Endothelial cell of umbilical vein (primary cell): Measurements from ENCODE around the gene TMEM239. TPM values are rescaled to one million over a fixed set of nuclear protein-coding genes. Genes with fewer than 3 reads are reported as not detected.

Experiments used
- BruUV-seq: library from RNA; stranded (reverse); fragments of 400-500 nt; replicated peaks from 2 replicates; lab custom pipeline; 2021; lab: Mats Ljungman, UMichigan
- CTCF ChIA-PET: fragments of 300-600, 350-600 bp; sonication (Branson Sonifier 250); formaldehyde crosslinking; loops from one replicate; lab custom pipeline; 2021; ENCODE audit warnings: antibody characterized with exemption, inconsistent platforms; lab: Charles Lee
- POLR2A ChIA-PET: fragments of 300-600, 350-600 bp; sonication (Branson Sonifier 250); formaldehyde crosslinking; loops from one replicate; lab custom pipeline; 2021; ENCODE audit warnings: antibody characterized with exemption, inconsistent platforms; lab: Charles Lee
- DNase-seq: peaks from one replicate; pipeline ENCODE4 v3.0.0-alpha.2; 2011; ENCODE audit warnings: low read depth, low spot score
- FAIRE-seq: peaks from 2 replicates; lab custom pipeline; 2011; peaks lifted over from hg19 to GRCh38; lab: Jason Lieb, UNC
- H2AFZ ChIP-seq: 2 replicates; pipeline ENCODE4 v1.6.0; 2012; ENCODE audit warnings: low read depth, low read length, control low read depth, inconsistent platforms
- H3K27ac ChIP-seq: 2 replicates; pipeline ENCODE4 v1.5.1; 2011; ENCODE audit warnings: low read depth, mild to moderate bottlenecking, control low read depth, low read length, moderate library complexity; ENCODE audit not compliant: insufficient read depth
- H3K27me3 ChIP-seq, 2 experiments: 2 replicates each; pipeline versions ENCODE4 v1.6.0 to v1.6.1; 2011; ENCODE audit warnings: low read length in 2 of 2, mixed read lengths in 1 of 2; ENCODE audit not compliant: control insufficient read depth in 2 of 2, insufficient read depth in 2 of 2
- H3K36me3 ChIP-seq, 2 experiments: 2 replicates in 1 of 2; 3 replicates in 1 of 2; pipeline ENCODE4 v1.5.1; 2011; ENCODE audit warnings: low read length in 2 of 2, mild to moderate bottlenecking in 1 of 2, moderate library complexity in 1 of 2; ENCODE audit not compliant: control insufficient read depth in 2 of 2, insufficient read depth in 2 of 2; ENCODE audit errors: extremely low read depth in 1 of 2
- H3K4me1 ChIP-seq: 3 replicates; pipeline ENCODE4 v1.5.1; 2011; ENCODE audit warnings: mild to moderate bottlenecking, low read length; ENCODE audit not compliant: control insufficient read depth, insufficient read depth; ENCODE audit errors: extremely low read depth
- H3K4me2 ChIP-seq: 2 replicates; pipeline ENCODE4 v1.6.1; 2011; ENCODE audit warnings: low read length, control low read depth, mixed read lengths; ENCODE audit not compliant: insufficient read depth
- H3K4me3 ChIP-seq, 3 experiments: fragments of 200-600 bp in 1 of 3; sonication (generic), shearing (Covaris generic) in 1 of 3; replicated peaks in 1 of 3; 2 replicates each; pipeline ENCODE4 v1.5.1; 2011 to 2016; ENCODE audit warnings: control low read depth in 3 of 3, low read length in 3 of 3, mild to moderate bottlenecking in 2 of 3, inconsistent platforms in 1 of 3, low read depth in 1 of 3, moderate library complexity in 1 of 3; ENCODE audit not compliant: insufficient read depth in 1 of 3
- H3K79me2 ChIP-seq: 2 replicates; pipeline ENCODE4 v1.6.0; 2012; ENCODE audit warnings: low read length, inconsistent platforms; ENCODE audit not compliant: control insufficient read depth, insufficient read depth
- H3K9ac ChIP-seq: replicated peaks from 2 replicates; pipeline ENCODE3; 2011; ENCODE audit warnings: low read length, control low read depth; ENCODE audit not compliant: insufficient read depth; ENCODE audit errors: extremely low read depth
- H3K9me1 ChIP-seq: replicated peaks from 3 replicates; pipeline ENCODE4 v1.6.0; 2011; ENCODE audit warnings: mild to moderate bottlenecking, low read length; ENCODE audit not compliant: control insufficient read depth, insufficient read depth; ENCODE audit errors: extremely low read depth
- H3K9me3 ChIP-seq: replicated peaks from 2 replicates; pipeline ENCODE4 v1.5.1; 2012; ENCODE audit warnings: low read length, inconsistent platforms; ENCODE audit not compliant: control insufficient read depth, insufficient read depth
- H4K20me1 ChIP-seq: replicated peaks from 2 replicates; pipeline ENCODE3; 2011; ENCODE audit warnings: mild to moderate bottlenecking, low read length; ENCODE audit not compliant: control insufficient read depth, insufficient read depth; ENCODE audit errors: extremely low read depth
- CTCF ChIP-seq, 2 donors: IDR thresholded peaks; 1 replicate in 1 of 2; 2 replicates in 1 of 2; pipeline ENCODE4 v1.5.1; 2011; ENCODE audit warnings: low read length in 2 of 2, mild to moderate bottlenecking in 2 of 2, moderate library complexity in 2 of 2, control low read depth in 1 of 2, inconsistent platforms in 1 of 2, low read depth in 1 of 2; ENCODE audit not compliant: insufficient read depth in 1 of 2; ENCODE audit errors: extremely low read depth in 1 of 2
- EZH2 ChIP-seq: IDR thresholded peaks from 2 replicates; pipeline ENCODE4 v1.6.1; 2012; ENCODE audit warnings: borderline replicate concordance, low read depth, mild to moderate bottlenecking, moderate library complexity, low read length, inconsistent platforms; ENCODE audit not compliant: severe bottlenecking
- FOS ChIP-seq: IDR thresholded peaks from 2 replicates; pipeline ENCODE4 v1.6.1; 2011; ENCODE audit warnings: mild to moderate bottlenecking, low read length, moderate library complexity, borderline replicate concordance; ENCODE audit not compliant: insufficient read depth
- GATA2 ChIP-seq: IDR thresholded peaks from 2 replicates; pipeline ENCODE4 v1.7.0; 2011; ENCODE audit warnings: low read depth, mild to moderate bottlenecking, moderate library complexity, mixed read lengths, low read length; ENCODE audit not compliant: insufficient read length, insufficient read depth
- JUN ChIP-seq: IDR thresholded peaks from 2 replicates; pipeline ENCODE4 v1.6.1; 2011; ENCODE audit warnings: borderline replicate concordance, low read depth; ENCODE audit not compliant: insufficient read length, insufficient read depth
- MAX ChIP-seq: IDR thresholded peaks from 2 replicates; pipeline ENCODE4 v1.6.1; 2011; ENCODE audit not compliant: insufficient read depth, insufficient read length
- MYC ChIP-seq: IDR thresholded peaks from one replicate; pipeline ENCODE4 v1.6.1; 2011; ENCODE audit warnings: mild to moderate bottlenecking, low read depth, low read length
- POLR2A ChIP-seq: IDR thresholded peaks from 2 replicates; pipeline ENCODE4 v1.6.1; 2012; ENCODE audit warnings: low read depth, mild to moderate bottlenecking, control low read depth, low read length
- POLR2AphosphoS5 ChIP-seq: IDR thresholded peaks from 2 replicates; pipeline ENCODE4 v1.6.1; 2012; ENCODE audit warnings: low read depth, mild to moderate bottlenecking, control low read depth, low read length, moderate library complexity; ENCODE audit not compliant: insufficient read depth
- dilution Hi-C: fragments of 300-500 bp; cut with MboI; formaldehyde crosslinking; loops from one replicate; pipeline ENCODE4 v1.15.0; 2019; ENCODE audit warnings: low sequenced_read_pairs; ENCODE audit not compliant: extremely low pct_ligation_motif_present
- intact Hi-C: fragments of 100-400 bp; cut with micrococcal nuclease; formaldehyde crosslinking; loops from one replicate; pipeline ENCODE4 v1.10.0; 2022
- polyA plus RNA-seq, 4 experiments: library from polyadenylated mRNA; depleted of rRNA in 3 of 4; stranded (reverse) in 3 of 4; unstranded in 1 of 4; fragments of >200 nt; gene quantifications; 2 replicates each; pipeline versions ENCODE4 v1.2.1 to v1.2.3, GENCODE V29; 2011 to 2012; ENCODE audit warnings: missing spikeins in 1 of 4
- total RNA-seq: library from RNA; stranded (reverse); gene quantifications from 2 replicates; pipeline ENCODE4 v1.2.3, GENCODE V29; 2021

The TMEM239 gene
- total and polyA plus RNA-seq, 2 donors (not counting 3 experiments of a cell fraction or from before 2014, with no cell fraction given): not detected

- DNase-seq (no peak), FAIRE-seq (no peak)
- no peaks in the 10 kb centered on the region for H4K20me1 ChIP-seq
- H3K4me1 ChIP-seq: no peaks in the 10 kb centered on the region
- H3K36me3 ChIP-seq: peaks cover 0 to 36% of the 10 kb centered on the region in 2 experiments
- H2AFZ ChIP-seq: no peak overlapping the region
- no TSS peak for BruUV-seq
- no peaks in the 10 kb centered on the region for H3K27me3 ChIP-seq
- intact Hi-C loops: no loop called here
- H3K4me3 ChIP-seq: no peak overlapping the region
- H3K79me2 ChIP-seq: no peaks in the 10 kb centered on the region
- H3K9me1 ChIP-seq: no peaks in the 10 kb centered on the region
- dilution Hi-C loops: no loop called here
- POLR2A ChIA-PET: no interaction called here
- H3K4me2 ChIP-seq: no peak overlapping the region
- no peak overlapping the region for H3K27ac ChIP-seq
- CTCF ChIA-PET: interaction anchor here (0.9 to 2.5 kb wide), 7 partner anchors 13 to 177 kb away, joined by 3 to 14 read pairs (median 4); no protein-coding TSS in a partner anchor
- TF ChIP-seq MAX: no peak
- TF ChIP-seq EZH2: no peak
- no peak for TF ChIP-seq MYC
- no peak for TF ChIP-seq JUN
- no peak for TF ChIP-seq POLR2A
- no peak for TF ChIP-seq POLR2AphosphoS5
- TF ChIP-seq GATA2: no peak
- no peak for TF ChIP-seq CTCF (IDR thresholded peaks at IDR 0.05; ENCODE audit: extremely low read depth in 1 of 2, insufficient read depth in 1 of 2, low read depth in 1 of 2, low read length in 2 of 2)
- no peak for TF ChIP-seq FOS
- no peaks in the 10 kb centered on the region for H3K9me3 ChIP-seq
- no peak overlapping the region for H3K9ac ChIP-seq
These were observed 48.9 kb downstream of the TMEM239 start for GRCh38 chr20:2865101-2865500.
